Left ventricle myocardium inferior (tissue), 1 donor: ENCODE measurements around the gene CDAN1. TPM values are rescaled to one million over a fixed set of nuclear protein-coding genes. Genes with fewer than 3 reads are reported as not detected.
"Not testable (repeated sequence)": the region's sequence is repeated elsewhere in the genome, so short reads cannot be mapped to it uniquely, and the experiment has no call there.

ENCODE experiments used
- DNase-seq: peaks from one replicate; pipeline ENCODE4 v3.0.0-alpha.2; 2020
- H3K27ac ChIP-seq: fragments of 200-600 bp; replicated peaks from 2 replicates; pipeline ENCODE4 v1.8.0; 2021
- H3K27me3 ChIP-seq: fragments of 200-600 bp; 2 replicates; pipeline ENCODE4 v1.8.0; 2021; ENCODE audit warnings: low read depth
- H3K36me3 ChIP-seq: fragments of 200-600 bp; 2 replicates; pipeline ENCODE4 v1.8.0; 2021
- H3K4me1 ChIP-seq: fragments of 200-600 bp; 2 replicates; pipeline ENCODE4 v1.8.0; 2021
- H3K4me3 ChIP-seq: fragments of 200-600 bp; 2 replicates; pipeline ENCODE4 v1.8.0; 2021; ENCODE audit warnings: mild to moderate bottlenecking, moderate library complexity
- H3K9me3 ChIP-seq: fragments of 200-600 bp; replicated peaks from 2 replicates; pipeline ENCODE4 v1.8.0; 2021
- intact Hi-C: fragments of 100-400 bp; cut with micrococcal nuclease; formaldehyde crosslinking; loops from one replicate; pipeline ENCODE4 v1.11.0; 2022
- total RNA-seq: library from RNA; stranded (reverse); fragmentation: NEBNext Ultra II Directional; extraction: Animal tissue kit (Norgen Biotek cat#: 25700); gene quantifications from one replicate; pipeline ENCODE4 v1.2.1, GENCODE V29; 2021
- TF ChIP-seq, protein P1 (sequence below): fragments of 200-600 bp; IDR thresholded peaks from 2 replicates; pipeline ENCODE4 v1.8.0; 2021; ENCODE audit warnings: antibody characterized with exemption, mild to moderate bottlenecking, borderline replicate concordance
- donor health status: DM: no; HTN: yes; CAD: no; lungs with severe emphysema.

Gene CDAN1
- total RNA-seq, 1 donor from 2014 or later, result 6.2 TPM

DNA sequence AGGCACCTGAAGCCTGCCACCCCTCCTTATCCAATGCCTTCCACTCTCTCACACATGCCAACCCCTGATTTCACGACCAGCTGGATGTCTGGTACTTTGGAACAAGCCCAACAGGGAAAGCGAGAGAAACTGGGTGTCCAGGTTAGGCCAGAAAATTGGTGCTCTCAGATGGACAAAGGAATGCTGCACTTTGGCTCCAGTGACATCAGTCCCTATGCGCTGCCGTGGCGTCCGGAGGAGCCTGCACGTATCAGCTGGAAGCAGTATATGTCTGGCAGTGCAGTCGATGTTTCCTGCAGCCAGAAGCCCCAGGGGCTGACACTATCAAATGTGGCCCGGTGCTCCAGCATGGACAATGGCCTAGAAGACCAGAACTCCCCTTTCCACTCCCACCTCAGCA, 45.2 kb downstream of the CDAN1 start:
- no peak overlapping the region for H3K4me3 ChIP-seq
- no peaks in the 10 kb centered on the region for H3K4me1 ChIP-seq
- no peaks in the 10 kb centered on the region for H3K9me3 ChIP-seq
- no peaks in the 10 kb centered on the region for H3K27me3 ChIP-seq
- no peak for DNase-seq
- TF ChIP-seq, protein P1, sequence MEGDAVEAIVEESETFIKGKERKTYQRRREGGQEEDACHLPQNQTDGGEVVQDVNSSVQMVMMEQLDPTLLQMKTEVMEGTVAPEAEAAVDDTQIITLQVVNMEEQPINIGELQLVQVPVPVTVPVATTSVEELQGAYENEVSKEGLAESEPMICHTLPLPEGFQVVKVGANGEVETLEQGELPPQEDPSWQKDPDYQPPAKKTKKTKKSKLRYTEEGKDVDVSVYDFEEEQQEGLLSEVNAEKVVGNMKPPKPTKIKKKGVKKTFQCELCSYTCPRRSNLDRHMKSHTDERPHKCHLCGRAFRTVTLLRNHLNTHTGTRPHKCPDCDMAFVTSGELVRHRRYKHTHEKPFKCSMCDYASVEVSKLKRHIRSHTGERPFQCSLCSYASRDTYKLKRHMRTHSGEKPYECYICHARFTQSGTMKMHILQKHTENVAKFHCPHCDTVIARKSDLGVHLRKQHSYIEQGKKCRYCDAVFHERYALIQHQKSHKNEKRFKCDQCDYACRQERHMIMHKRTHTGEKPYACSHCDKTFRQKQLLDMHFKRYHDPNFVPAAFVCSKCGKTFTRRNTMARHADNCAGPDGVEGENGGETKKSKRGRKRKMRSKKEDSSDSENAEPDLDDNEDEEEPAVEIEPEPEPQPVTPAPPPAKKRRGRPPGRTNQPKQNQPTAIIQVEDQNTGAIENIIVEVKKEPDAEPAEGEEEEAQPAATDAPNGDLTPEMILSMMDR, result no peak
- H3K27ac ChIP-seq, result no peak overlapping the region
- peaks cover 95% of the 10 kb centered on the region for H3K36me3 ChIP-seq
- intact Hi-C loops, result no loop called here

DNA sequence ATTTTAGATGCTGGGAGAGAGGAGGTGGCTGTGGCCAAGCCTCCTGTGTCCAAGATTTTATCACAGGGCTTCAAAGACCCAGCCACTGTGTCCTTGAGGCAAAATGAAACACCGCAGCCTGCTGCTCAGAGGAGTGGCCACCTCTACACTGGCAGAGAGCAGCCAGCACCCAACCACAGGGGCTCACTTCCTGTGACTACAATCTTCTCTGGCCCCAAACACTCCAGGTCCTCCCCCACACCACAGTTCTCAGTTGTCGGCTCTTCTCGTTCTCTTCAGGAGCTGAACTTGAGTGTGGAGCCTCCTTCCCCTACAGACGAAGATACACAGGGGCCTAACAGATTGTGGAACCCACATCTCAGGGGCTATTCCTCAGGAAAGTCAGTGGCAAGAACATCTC, 45.6 kb downstream of the CDAN1 start:
- Histone ChIP-seq H3K27ac (no peak overlapping the region), H3K36me3 (peaks cover 95% of the 10 kb centered on the region), H3K9me3 (no peaks in the 10 kb centered on the region), H3K4me3 (no peak overlapping the region), H3K4me1 (no peaks in the 10 kb centered on the region), H3K27me3 (no peaks in the 10 kb centered on the region)
- TF ChIP-seq, protein P1, result no peak
- intact Hi-C loops, result no loop called here
- DNase-seq, result no peak

DNA sequence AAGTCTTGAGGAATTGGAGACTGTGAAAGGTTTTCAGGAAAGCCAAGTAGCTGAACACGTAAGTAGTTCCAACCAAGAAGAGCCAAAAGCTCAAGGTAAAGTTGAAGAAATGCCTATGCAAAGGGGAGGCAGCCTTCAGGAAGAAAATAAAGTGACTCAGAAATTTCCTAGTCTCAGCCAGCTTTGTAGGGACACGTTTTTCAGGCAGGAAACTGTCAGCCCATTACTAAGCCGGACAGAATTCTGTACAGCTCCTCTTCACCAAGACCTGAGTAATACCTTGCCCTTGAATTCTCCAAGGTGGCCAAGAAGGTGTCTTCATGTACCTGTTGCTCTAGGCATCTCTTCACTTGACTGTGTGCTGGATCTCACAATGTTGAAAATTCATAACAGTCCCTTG, 48.6 kb downstream of the CDAN1 start:
- TF ChIP-seq, protein P1, result no peak
- DNase-seq, result no peak
- H3K36me3 ChIP-seq, result peaks cover 95% of the 10 kb centered on the region
- intact Hi-C loops, result no loop called here
- no peak overlapping the region for H3K27ac ChIP-seq
- no peaks in the 10 kb centered on the region for H3K4me1 ChIP-seq
- no peak overlapping the region for H3K4me3 ChIP-seq
- no peaks in the 10 kb centered on the region for H3K9me3 ChIP-seq
- H3K27me3 ChIP-seq, result no peaks in the 10 kb centered on the region

DNA sequence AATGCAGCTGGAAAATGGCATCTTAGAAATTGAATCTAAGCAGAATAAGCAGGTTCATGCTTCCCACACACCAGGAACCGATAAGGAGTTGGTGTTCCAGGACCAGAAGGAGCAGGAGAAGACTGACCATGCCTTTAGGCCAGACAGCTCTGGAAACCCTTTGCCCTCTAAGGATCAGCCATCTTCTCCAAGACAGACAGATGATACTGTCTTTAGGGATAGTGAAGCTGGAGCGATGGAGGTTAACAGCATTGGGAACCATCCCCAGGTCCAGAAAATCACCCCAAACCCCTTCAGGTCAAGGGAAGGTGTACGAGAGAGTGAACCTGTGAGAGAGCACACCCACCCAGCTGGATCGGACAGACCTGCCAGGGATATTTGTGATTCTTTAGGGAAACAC, 49.2 kb downstream of the CDAN1 start:
- no peak overlapping the region for H3K4me3 ChIP-seq
- peaks cover 96% of the 10 kb centered on the region for H3K36me3 ChIP-seq
- intact Hi-C loops, result no loop called here
- TF ChIP-seq, protein P1, result no peak
- DNase-seq, result no peak
- H3K4me1 ChIP-seq, result no peaks in the 10 kb centered on the region
- H3K27ac ChIP-seq, result no peak overlapping the region
- no peaks in the 10 kb centered on the region for H3K27me3 ChIP-seq
- H3K9me3 ChIP-seq, result no peaks in the 10 kb centered on the region

DNA sequence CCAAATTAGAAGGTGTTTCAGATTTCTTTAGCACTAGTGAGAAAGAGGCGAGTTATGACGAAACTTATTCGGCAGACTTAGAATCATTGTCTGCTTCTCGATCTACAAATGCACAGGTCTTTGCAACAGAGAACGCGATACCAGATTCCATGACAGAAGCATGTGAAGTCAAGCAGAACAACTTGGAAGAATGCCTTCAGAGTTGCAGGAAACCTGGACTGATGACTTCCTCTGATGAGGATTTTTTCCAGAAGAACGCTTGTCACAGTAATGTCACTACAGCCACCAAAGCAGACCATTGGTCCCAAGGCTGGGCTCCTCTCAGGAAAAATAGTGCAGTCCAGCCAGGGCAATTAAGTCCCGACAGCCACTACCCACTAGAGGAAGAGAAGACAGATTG, 50.6 kb downstream of the CDAN1 start:
- Histone ChIP-seq H3K27ac (no peak overlapping the region), H3K9me3 (no peaks in the 10 kb centered on the region), H3K36me3 (peaks cover 96% of the 10 kb centered on the region), H3K4me1 (peaks cover 4% of the 10 kb centered on the region), H3K27me3 (no peaks in the 10 kb centered on the region), H3K4me3 (no peak overlapping the region)
- TF ChIP-seq, protein P1, result no peak
- intact Hi-C loops, result no loop called here
- DNase-seq, result no peak

DNA sequence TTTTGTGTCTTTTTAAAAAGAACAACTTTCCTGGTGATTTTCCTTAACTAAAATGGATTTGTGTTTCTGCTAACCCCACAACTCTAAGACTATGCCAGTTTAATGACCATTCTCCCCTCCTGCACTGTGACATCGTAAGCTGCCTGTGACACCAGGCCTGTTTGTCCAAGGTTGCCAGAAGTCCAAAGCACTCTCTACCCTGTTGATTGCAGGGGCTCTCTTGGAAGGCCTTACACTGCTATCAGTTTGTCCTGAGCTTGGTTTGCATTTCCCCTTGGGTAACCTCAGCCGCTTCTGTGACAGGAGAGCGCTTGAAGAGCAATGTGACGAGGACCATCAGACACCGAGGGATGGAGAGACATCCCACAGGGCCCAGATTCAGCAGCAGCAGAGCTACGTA, 55.8 kb downstream of the CDAN1 start:
- H3K36me3 ChIP-seq, result peaks cover 95% of the 10 kb centered on the region
- TF ChIP-seq, protein P1, result no peak

DNA sequence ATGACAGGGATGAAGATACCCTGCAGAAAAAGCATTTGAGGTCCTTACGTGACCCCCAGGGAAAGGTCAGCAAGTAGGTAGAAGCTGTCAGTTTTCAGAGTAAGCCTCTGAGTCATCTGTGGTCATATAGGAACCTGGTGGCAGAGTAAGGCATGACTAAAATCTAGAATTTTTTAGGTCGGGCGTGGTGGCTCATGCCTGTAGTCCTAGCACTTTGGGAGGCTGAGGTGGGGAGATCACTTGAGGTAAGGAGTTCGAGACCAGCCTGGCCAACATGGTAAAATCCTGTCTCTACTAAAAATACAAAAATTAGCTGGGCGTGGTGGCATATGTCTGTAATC, 56.8 kb downstream of the CDAN1 start:
- H3K9me3 ChIP-seq, H3K4me3 ChIP-seq, DNase-seq, H3K27me3 ChIP-seq, intact Hi-C loops, H3K27ac ChIP-seq: not testable (repeated sequence)
- Histone ChIP-seq H3K36me3 (peaks cover 95% of the 10 kb centered on the region), H3K4me1 (peaks cover 30% of the 10 kb centered on the region)

More for the DNA sequence above, 55.8 kb downstream of the CDAN1 start:
- Histone ChIP-seq H3K4me1 (peaks cover 30% of the 10 kb centered on the region), H3K27me3 (no peaks in the 10 kb centered on the region), H3K4me3 (no peak overlapping the region), H3K9me3 (no peaks in the 10 kb centered on the region), H3K27ac (no peak overlapping the region)
- no peak for DNase-seq
- intact Hi-C loops, result no loop called here
